Choroid plexus epithelial cell (primary cell): ENCODE data around the gene CEP170B.

ENCODE experiments used
- DNase-seq: peaks from one replicate; pipeline ENCODE4 v3.0.0-alpha.2; 2010; ENCODE audit warnings: low read depth
- H3K4me3 ChIP-seq: 2 replicates; pipeline ENCODE4 v1.5.1; 2011; ENCODE audit warnings: low read depth, mild to moderate bottlenecking, control low read depth, low read length, moderate library complexity
- TF ChIP-seq, protein P1 (sequence below): conservative IDR thresholded peaks from 2 replicates; pipeline ENCODE4 v1.5.1; 2011; ENCODE audit warnings: low read depth, mild to moderate bottlenecking, control low read depth, inconsistent platforms, low read length, moderate library complexity

Gene CEP170B

DNA sequence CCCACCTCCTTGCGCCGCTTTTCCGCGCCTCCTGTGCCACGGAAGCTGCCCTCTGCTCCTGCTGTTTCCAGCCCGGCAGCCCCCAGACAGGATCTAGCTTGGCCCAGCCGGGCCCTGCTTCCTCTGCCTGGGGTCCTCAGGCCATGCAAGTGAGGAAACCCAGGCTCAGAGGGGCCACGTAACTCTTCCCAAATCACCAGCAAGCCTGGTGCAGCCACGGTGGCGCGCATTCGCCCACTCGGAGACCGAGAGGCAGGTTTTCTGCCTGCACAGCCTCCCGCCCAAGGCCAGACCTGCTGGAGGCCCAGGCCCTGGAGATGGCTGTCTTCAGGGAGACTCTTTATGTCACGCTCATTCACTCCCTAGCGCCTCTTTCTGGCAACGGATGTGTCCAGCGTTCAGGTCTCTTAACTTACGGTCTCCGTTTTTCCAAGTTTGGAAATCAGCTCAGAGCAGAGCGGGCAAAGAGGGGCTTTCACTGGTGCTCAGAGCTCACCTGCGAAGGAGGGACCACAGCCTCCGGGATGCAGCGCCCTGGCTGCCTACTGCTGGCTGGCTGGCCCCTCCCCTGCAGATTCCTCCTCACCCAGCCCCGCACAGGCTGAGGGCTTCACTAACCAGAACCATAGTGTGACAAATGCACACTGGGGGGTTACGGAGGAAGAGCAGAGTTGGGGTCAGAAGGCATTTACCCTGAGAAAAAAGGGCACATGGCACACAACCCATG lies 20.6 kb upstream of the CEP170B start:
- no peak for DNase-seq
- TF ChIP-seq, protein P1, sequence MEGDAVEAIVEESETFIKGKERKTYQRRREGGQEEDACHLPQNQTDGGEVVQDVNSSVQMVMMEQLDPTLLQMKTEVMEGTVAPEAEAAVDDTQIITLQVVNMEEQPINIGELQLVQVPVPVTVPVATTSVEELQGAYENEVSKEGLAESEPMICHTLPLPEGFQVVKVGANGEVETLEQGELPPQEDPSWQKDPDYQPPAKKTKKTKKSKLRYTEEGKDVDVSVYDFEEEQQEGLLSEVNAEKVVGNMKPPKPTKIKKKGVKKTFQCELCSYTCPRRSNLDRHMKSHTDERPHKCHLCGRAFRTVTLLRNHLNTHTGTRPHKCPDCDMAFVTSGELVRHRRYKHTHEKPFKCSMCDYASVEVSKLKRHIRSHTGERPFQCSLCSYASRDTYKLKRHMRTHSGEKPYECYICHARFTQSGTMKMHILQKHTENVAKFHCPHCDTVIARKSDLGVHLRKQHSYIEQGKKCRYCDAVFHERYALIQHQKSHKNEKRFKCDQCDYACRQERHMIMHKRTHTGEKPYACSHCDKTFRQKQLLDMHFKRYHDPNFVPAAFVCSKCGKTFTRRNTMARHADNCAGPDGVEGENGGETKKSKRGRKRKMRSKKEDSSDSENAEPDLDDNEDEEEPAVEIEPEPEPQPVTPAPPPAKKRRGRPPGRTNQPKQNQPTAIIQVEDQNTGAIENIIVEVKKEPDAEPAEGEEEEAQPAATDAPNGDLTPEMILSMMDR, result no peak
- H3K4me3 ChIP-seq, result no peak overlapping the region

DNA sequence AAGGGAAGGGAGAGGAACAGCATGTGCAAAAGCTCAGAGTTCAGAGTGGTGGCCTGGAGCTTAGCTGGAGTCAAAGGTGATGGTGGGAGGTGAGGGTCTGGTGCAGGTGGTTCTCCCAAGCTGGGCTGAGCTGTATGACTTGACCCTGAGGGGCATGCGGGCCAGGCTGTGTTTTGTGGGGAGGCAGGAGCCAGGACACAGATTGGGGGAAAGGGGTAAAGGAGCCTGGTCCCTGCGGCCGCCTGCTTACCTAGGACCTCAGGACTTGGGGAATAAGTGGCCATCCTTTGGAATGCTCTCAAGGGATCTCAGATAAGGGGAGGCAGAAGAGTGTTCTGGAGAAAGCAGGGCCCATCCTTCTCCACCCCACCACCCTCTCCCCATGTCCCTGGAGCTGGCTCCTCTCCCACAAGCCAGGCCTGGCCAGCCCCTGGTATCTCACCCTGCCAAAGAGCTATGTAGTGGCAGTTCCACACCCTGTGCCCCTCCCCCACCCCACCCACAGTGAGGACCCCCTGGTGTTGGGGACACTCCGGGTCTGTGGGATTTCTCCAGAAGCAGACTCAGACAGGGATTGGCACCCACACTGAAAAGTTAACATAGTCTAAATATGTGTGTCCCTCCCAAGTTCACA lies 19.9 kb upstream of the CEP170B start:
- TF ChIP-seq, protein P1, result no peak
- DNase-seq, result no peak
- H3K4me3 ChIP-seq, result no peak overlapping the region

DNA sequence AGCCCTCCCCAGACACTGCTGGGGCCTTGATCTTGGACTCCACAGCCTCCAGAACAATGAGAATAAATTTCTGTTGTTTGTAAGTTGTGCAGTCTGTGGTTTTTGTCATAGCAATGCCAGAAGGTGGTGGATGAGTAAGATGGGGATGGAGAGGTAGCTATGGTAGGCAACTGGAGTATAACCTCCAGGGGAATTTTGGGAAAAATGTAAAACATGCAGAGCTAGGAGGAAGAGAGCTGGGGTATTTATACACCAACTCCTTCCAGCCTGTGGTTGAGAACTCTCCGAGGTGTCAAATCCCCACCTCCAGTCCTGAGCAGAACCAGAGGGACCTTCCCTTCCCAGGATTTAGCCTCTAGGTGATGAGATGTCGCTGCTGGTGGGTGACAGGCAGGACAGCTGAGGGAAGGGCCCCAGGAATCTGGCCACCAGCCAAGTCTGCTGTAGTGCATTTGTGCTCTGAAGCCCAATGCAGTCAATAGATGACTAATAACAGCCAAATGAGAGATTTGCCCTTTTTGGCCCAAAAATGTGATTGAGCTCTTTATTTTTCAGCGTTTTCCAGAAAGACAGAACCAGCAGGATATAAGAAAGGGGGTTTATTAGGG lies 19.1 kb upstream of the CEP170B start:
- no peak overlapping the region for H3K4me3 ChIP-seq
- no peak for DNase-seq
- TF ChIP-seq, protein P1, result no peak

DNA sequence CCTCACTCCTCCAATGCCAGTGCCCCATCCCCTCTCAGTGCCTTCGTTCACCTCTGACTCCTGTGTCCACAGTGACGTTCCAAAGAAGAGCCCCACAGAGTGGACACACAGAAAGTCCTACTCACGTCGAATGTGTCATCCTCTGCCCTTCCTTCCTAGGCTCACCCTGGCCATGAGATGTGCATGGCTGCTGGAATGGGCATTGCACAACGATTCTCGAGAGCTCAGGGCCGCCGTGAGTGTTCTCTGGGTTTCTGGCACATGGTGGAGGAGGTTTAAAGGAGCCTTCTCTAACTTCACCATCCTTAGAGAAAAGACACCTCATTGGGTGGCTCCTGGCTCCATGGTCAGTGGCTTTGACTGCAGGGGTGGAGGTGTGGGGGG lies 12.8 kb upstream of the CEP170B start:
- TF ChIP-seq, protein P1, result no peak
- no peak for DNase-seq
- H3K4me3 ChIP-seq, result no peak overlapping the region

DNA sequence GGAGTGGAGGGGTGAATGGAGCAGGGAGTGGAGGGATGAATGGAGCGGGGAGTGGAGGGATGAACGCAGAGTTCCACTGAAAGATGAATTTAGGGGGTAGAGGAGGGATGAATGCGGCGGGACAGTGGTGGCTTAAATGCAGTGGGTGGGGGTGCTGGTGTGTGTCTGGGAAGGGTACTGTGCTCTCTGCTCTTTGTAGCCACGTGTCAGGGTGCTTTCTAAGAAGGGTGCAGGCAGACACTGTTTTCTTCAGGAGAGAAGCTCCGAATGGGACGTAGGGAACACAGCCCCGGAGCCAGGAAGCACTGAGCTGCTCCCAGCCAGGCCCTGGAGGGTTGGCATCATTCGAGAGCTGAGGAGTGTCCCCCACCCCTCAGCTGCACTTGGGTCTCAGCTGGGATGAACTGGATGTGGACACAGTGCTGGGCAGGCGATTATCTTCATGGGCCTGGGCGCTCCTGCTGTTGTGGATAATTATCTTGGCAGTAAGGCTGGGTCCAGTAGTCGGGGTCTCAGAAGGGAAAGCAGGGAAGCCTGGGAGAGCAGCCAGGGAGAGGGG lies 9.5 kb upstream of the CEP170B start:
- H3K4me3 ChIP-seq, result no peak overlapping the region
- TF ChIP-seq, protein P1, result no peak
- DNase-seq, result no peak

DNA sequence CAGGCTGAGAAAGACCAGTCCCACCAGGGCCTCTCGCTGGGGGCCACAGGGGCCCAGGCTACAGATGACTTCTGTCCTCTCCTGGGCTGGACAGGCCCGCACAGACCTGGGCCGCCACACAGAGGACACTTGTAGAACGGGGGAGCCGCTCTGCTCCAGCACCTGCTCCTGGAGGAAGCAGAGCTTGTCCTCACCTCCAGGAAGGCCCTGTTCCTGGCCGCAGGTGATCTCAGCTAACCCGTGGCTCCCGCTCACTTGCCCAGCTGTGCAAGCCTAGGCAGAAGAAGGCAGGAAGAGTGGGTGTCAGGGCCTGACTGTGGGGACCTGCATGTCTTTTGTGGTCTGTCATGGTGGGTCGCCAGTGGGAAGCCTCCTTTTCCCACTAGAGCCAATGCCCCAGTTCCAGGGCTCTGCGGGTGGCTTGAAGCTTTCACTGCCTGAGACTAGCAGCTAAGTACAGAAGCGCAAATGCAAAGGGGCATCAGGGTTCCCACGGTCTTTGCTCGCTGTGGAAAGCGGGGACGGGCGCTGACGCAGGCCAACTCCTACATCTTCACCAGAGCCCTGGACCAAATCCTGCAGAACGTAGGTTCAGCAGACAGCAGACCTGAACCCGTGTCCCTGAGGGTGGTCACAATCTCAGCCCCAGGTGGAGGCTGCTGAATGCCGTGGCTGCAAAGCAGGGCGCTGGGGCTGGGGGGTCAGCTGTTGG lies 8.8 kb upstream of the CEP170B start:
- TF ChIP-seq, protein P1, result no peak
- no peak for DNase-seq
- H3K4me3 ChIP-seq, result no peak overlapping the region
